ENCODE measurements around the gene SHISA6.

The SHISA6 gene

DNA sequence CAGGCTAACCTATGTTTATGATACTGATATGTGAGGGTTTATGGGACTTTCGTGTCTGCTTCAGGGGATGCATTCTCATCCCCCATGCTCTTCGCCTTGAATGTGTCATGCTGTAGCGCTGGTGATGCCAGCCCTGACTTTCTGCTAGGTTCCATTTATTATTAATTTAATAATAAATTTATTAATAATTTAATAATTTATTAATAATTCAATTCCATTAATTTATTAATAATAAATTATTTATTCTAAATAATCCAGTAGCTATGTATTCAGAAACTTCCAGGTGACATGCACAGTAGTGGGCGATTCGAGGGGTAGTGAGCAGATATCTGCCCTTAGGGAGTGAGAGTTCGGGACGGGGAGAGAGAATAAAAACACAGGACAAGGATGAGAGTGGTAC, 49.8 kb downstream of the SHISA6 start:
- no peaks in the 10 kb centered on the region for H4K20me1 ChIP-seq (ENCODE audit: low read depth, low read length)
- no peak overlapping the region for H3K9ac ChIP-seq (ENCODE audit: low read length)
- H3K27ac ChIP-seq (ENCODE audit: low read depth, low read length), result no peak overlapping the region
- no peak overlapping the region for H2AFZ ChIP-seq (ENCODE audit: low read depth, low read length, severe bottlenecking)
- no peaks in the 10 kb centered on the region for H3K79me2 ChIP-seq (ENCODE audit: insufficient read depth, low read length)
- no peaks in the 10 kb centered on the region; the same call in 1 of the 2 replicates for H3K9me2 ChIP-seq (replicated peaks; ENCODE audit: insufficient read depth, low read length)
- no peaks in the 10 kb centered on the region for H3K9me3 ChIP-seq (ENCODE audit: insufficient read depth, low read length)
- H3K36me3 ChIP-seq (ENCODE audit: low read length), result no peaks in the 10 kb centered on the region
- TF ChIP-seq, protein P1, sequence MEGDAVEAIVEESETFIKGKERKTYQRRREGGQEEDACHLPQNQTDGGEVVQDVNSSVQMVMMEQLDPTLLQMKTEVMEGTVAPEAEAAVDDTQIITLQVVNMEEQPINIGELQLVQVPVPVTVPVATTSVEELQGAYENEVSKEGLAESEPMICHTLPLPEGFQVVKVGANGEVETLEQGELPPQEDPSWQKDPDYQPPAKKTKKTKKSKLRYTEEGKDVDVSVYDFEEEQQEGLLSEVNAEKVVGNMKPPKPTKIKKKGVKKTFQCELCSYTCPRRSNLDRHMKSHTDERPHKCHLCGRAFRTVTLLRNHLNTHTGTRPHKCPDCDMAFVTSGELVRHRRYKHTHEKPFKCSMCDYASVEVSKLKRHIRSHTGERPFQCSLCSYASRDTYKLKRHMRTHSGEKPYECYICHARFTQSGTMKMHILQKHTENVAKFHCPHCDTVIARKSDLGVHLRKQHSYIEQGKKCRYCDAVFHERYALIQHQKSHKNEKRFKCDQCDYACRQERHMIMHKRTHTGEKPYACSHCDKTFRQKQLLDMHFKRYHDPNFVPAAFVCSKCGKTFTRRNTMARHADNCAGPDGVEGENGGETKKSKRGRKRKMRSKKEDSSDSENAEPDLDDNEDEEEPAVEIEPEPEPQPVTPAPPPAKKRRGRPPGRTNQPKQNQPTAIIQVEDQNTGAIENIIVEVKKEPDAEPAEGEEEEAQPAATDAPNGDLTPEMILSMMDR (IDR thresholded peaks at IDR 0.05; ENCODE audit: insufficient read depth, low read length, poor library complexity, severe bottlenecking), result no peak
- TF ChIP-seq EZH2phosphoT487 (conservative IDR thresholded peaks at IDR 0.05; ENCODE audit: low read length), result no peak
- no peaks in the 10 kb centered on the region for H3F3A ChIP-seq (ENCODE audit: insufficient read depth)
- H3K4me2 ChIP-seq (ENCODE audit: low read depth, low read length, poor library complexity, severe bottlenecking), result no peak overlapping the region
- no peaks in the 10 kb centered on the region for H3K27me3 ChIP-seq (ENCODE audit: low read length)
- H3K4me3 ChIP-seq (ENCODE audit: insufficient read depth, low read length, poor library complexity, severe bottlenecking), result no peak overlapping the region

DNA sequence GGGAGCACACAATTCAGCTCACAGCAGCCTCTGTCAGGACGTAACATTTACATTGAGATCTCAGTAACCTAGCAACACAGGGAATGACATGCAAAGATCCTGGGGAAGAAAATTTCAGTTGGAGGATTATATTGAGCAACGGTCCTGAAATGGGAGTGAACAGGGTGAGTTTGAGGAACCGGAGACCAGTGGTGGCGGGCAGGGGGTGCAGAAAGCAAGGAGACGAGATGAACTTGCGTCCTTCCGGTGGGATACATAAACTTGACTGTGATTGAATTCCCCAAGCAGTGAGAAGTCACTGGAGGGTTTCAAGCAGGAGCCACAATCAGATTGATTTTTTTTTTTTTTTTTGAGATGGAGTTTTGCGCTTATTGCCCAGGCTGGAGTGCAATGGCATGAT, 51.5 kb downstream of the SHISA6 start:
- Histone ChIP-seq H3K79me2 (ENCODE audit: insufficient read depth, low read length) (no peaks in the 10 kb centered on the region), H3K9ac (ENCODE audit: low read length) (no peak overlapping the region), H3K27me3 (ENCODE audit: low read length) (no peaks in the 10 kb centered on the region), H3K9me3 (ENCODE audit: insufficient read depth, low read length) (no peaks in the 10 kb centered on the region), H3K27ac (ENCODE audit: low read depth, low read length) (no peak overlapping the region), H3K9me2 (replicated peaks; ENCODE audit: insufficient read depth, low read length) (no peaks in the 10 kb centered on the region), H3K4me3 (ENCODE audit: insufficient read depth, low read length, poor library complexity, severe bottlenecking) (no peak overlapping the region), H3K4me2 (ENCODE audit: low read depth, low read length, poor library complexity, severe bottlenecking) (no peak overlapping the region), H4K20me1 (ENCODE audit: low read depth, low read length) (no peaks in the 10 kb centered on the region), H3F3A (ENCODE audit: insufficient read depth) (no peaks in the 10 kb centered on the region), H2AFZ (ENCODE audit: low read depth, low read length, severe bottlenecking) (no peak overlapping the region), H3K36me3 (ENCODE audit: low read length) (no peaks in the 10 kb centered on the region)
- TF ChIP-seq, protein P1 (IDR thresholded peaks at IDR 0.05; ENCODE audit: insufficient read depth, low read length, poor library complexity, severe bottlenecking), result no peak
- TF ChIP-seq EZH2phosphoT487 (conservative IDR thresholded peaks at IDR 0.05; ENCODE audit: low read length), result no peak

DNA sequence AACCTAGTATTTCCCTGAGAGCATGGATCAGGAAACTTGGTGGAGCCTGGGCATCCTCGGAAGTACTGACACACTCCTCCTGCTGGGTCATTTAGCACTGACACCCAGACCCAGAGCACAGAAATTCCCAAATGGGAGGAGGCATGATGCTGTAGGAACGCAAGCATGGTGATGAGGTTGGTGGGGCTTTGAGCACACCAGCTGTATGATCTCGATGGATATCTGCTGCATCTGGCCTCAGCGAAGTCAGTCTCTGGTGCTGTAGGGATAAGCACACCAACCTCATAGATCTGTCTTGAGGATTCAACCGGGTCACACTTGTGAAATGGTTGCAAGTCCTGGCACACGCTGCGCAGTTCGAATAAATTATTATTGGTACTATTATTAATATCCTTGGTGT, 52.5 kb downstream of the SHISA6 start:
- TF ChIP-seq, protein P1 (IDR thresholded peaks at IDR 0.05; ENCODE audit: insufficient read depth, low read length, poor library complexity, severe bottlenecking), result no peak
- no peak for TF ChIP-seq EZH2phosphoT487 (conservative IDR thresholded peaks at IDR 0.05; ENCODE audit: low read length)
- H3K36me3 ChIP-seq (ENCODE audit: low read length), result no peaks in the 10 kb centered on the region
- no peak overlapping the region for H2AFZ ChIP-seq (ENCODE audit: low read depth, low read length, severe bottlenecking)
- no peaks in the 10 kb centered on the region for H4K20me1 ChIP-seq (ENCODE audit: low read depth, low read length)
- H3F3A ChIP-seq (ENCODE audit: insufficient read depth), result no peaks in the 10 kb centered on the region
- H3K4me2 ChIP-seq (ENCODE audit: low read depth, low read length, poor library complexity, severe bottlenecking), result no peak overlapping the region
- H3K79me2 ChIP-seq (ENCODE audit: insufficient read depth, low read length), result no peaks in the 10 kb centered on the region
- H3K27ac ChIP-seq (ENCODE audit: low read depth, low read length), result no peak overlapping the region
- H3K9me2 ChIP-seq (replicated peaks; ENCODE audit: insufficient read depth, low read length), result no peaks in the 10 kb centered on the region
- no peak overlapping the region for H3K4me3 ChIP-seq (ENCODE audit: insufficient read depth, low read length, poor library complexity, severe bottlenecking)
- H3K9me3 ChIP-seq (ENCODE audit: insufficient read depth, low read length), result no peaks in the 10 kb centered on the region
- no peaks in the 10 kb centered on the region for H3K27me3 ChIP-seq (ENCODE audit: low read length)
- no peak overlapping the region for H3K9ac ChIP-seq (ENCODE audit: low read length)

Measured in SU-DHL-6 (cell line).